Hepatocyte (in vitro differentiated cells): ENCODE measurements around the gene TUBGCP3.

Experiments
- CTCF ChIP-seq: fragments of 200-600 bp; sonication (generic); IDR thresholded peaks from 2 replicates; pipeline ENCODE4 v1.5.1; 2016; ENCODE audit warnings: antibody characterized with exemption, mild to moderate bottlenecking; ENCODE audit not compliant: poor library complexity
- EZH2 ChIP-seq: fragments of 200-600 bp; sonication (generic); IDR thresholded peaks from 2 replicates; pipeline ENCODE4 v1.6.1; 2016; ENCODE audit warnings: antibody characterized with exemption, mild to moderate bottlenecking, borderline replicate concordance
- EZH2phosphoT487 ChIP-seq: fragments of 200-600 bp; sonication (generic); IDR thresholded peaks from one replicate; pipeline ENCODE4 v1.6.1; 2018; ENCODE audit warnings: antibody characterized with exemption, mild to moderate bottlenecking, low read depth, moderate library complexity; ENCODE audit not compliant: unreplicated experiment, severe bottlenecking

- TF ChIP-seq CTCF (no peak), EZH2phosphoT487 (no peak), EZH2 (no peak)
Measured at GRCh38 chr13:112449545-112449930, 138.4 kb downstream of the TUBGCP3 start.
